IMR-90 (cell line): ENCODE measurements around the gene NSUN7. TPM values are rescaled to one million over a fixed set of nuclear protein-coding genes. Genes with fewer than 3 reads are reported as not detected.
A peak's percentile ranks its signal among the peaks of the same experiment; 100 is the strongest.

Experiments used
- ATAC-seq: fragments of 200-7000 bp; cut with Tn5 transposase; 2 replicates; pipeline ENCODE4 v1.9.1; 2020; ENCODE audit warnings: low read depth, mild to moderate bottlenecking, moderate library complexity
- BruUV-seq: library from RNA; stranded (reverse); fragments of 400-500 nt; replicated peaks from 2 replicates; lab custom pipeline; 2021; lab: Mats Ljungman, UMichigan
- CTCF ChIA-PET: fragments of 300-600 bp; formaldehyde crosslinking; extraction: SDS; loops from one replicate; lab custom pipeline; 2021; ENCODE audit warnings: antibody characterized with exemption; lab: Yijun Ruan, JAX
- POLR2A ChIA-PET: fragments of 300-600 bp; sonication (Branson Sonifier 250); formaldehyde crosslinking; loops from one replicate; lab custom pipeline; 2022; ENCODE audit warnings: antibody characterized with exemption; ENCODE audit not compliant: unreplicated experiment; lab: Charles Lee
- DNase-seq: peaks from one replicate; pipeline ENCODE4 v3.0.0; 2013
- H2AFZ ChIP-seq: replicated peaks from 2 replicates; pipeline ENCODE3; 2013; ENCODE audit warnings: low read length, mild to moderate bottlenecking; ENCODE audit not compliant: poor library complexity
- H2AK5ac ChIP-seq: 2 replicates; pipeline ENCODE4 v1.6.1; 2013; ENCODE audit warnings: low read depth, low read length, inconsistent platforms
- H2AK9ac ChIP-seq: replicated peaks from 2 replicates; pipeline ENCODE3; 2013; ENCODE audit warnings: mild to moderate bottlenecking, low read depth, low read length, moderate library complexity; ENCODE audit not compliant: poor library complexity
- H2BK120ac ChIP-seq: 2 replicates; pipeline ENCODE4 v1.6.1; 2013; ENCODE audit warnings: low read depth, low read length, inconsistent platforms
- H2BK15ac ChIP-seq: 3 replicates; pipeline ENCODE4 v1.6.1; 2013; ENCODE audit warnings: low read depth, low read length, inconsistent platforms
- H2BK20ac ChIP-seq: 2 replicates; pipeline ENCODE4 v1.6.1; 2013; ENCODE audit warnings: low read depth, mild to moderate bottlenecking, inconsistent platforms, low read length, moderate library complexity
- H2BK5ac ChIP-seq: 2 replicates; pipeline ENCODE4 v1.6.1; 2013; ENCODE audit warnings: mild to moderate bottlenecking, low read depth, low read length, inconsistent platforms; ENCODE audit not compliant: poor library complexity, severe bottlenecking
- H3K14ac ChIP-seq: replicated peaks from 2 replicates; pipeline ENCODE4 v1.6.1; 2013; ENCODE audit warnings: low read depth, low read length, inconsistent platforms
- H3K18ac ChIP-seq: 2 replicates; pipeline ENCODE4 v1.6.1; 2013; ENCODE audit warnings: low read depth, low read length, control low read depth
- H3K23ac ChIP-seq: 2 replicates; pipeline ENCODE4 v1.6.1; 2013; ENCODE audit warnings: low read depth, low read length, inconsistent platforms
- H3K27ac ChIP-seq: 2 replicates; pipeline ENCODE4 v1.5.1; 2013; ENCODE audit warnings: mild to moderate bottlenecking, control low read depth, low read length; ENCODE audit not compliant: insufficient read depth
- H3K27me3 ChIP-seq: 2 replicates; pipeline ENCODE4 v1.6.1; 2013; ENCODE audit warnings: low read length; ENCODE audit not compliant: control insufficient read depth, insufficient read depth
- H3K36me3 ChIP-seq: 2 replicates; pipeline ENCODE4 v1.6.1; 2013; ENCODE audit warnings: low read length, mixed read lengths; ENCODE audit not compliant: control insufficient read depth, insufficient read depth
- H3K4ac ChIP-seq: 2 replicates; pipeline ENCODE4 v1.6.1; 2013; ENCODE audit warnings: low read depth, low read length, inconsistent platforms
- H3K4me1 ChIP-seq: 2 replicates; pipeline ENCODE4 v1.6.1; 2013; ENCODE audit warnings: low read length, mixed read lengths; ENCODE audit not compliant: control insufficient read depth, insufficient read depth
- H3K4me2 ChIP-seq: 2 replicates; pipeline ENCODE4 v1.6.1; 2013; ENCODE audit warnings: low read depth, mild to moderate bottlenecking, control low read depth, low read length, moderate library complexity
- H3K4me3 ChIP-seq: 2 replicates; pipeline ENCODE4 v1.5.1; 2013; ENCODE audit warnings: low read depth, mild to moderate bottlenecking, control low read depth, low read length, moderate library complexity; ENCODE audit not compliant: insufficient read depth
- H3K56ac ChIP-seq: 2 replicates; pipeline ENCODE4 v1.6.1; 2013; ENCODE audit warnings: low read length, inconsistent platforms; ENCODE audit not compliant: insufficient read depth; ENCODE audit errors: extremely low read depth
- H3K79me1 ChIP-seq, 2 experiments: 2 replicates each; pipeline ENCODE4 v1.6.1; 2013; ENCODE audit warnings: low read length in 2 of 2, inconsistent platforms in 1 of 2, low read depth in 1 of 2
- H3K9ac ChIP-seq: 2 replicates; pipeline ENCODE4 v1.6.1; 2013; ENCODE audit warnings: low read depth, low read length, control low read depth
- H3K9me1 ChIP-seq: 2 replicates; pipeline ENCODE4 v1.6.1; 2013; ENCODE audit warnings: low read length, inconsistent platforms; ENCODE audit not compliant: insufficient read depth
- H3K9me3 ChIP-seq: 2 replicates; pipeline ENCODE4 v1.6.1; 2013; ENCODE audit warnings: low read length; ENCODE audit not compliant: control insufficient read depth, insufficient read depth
- H4K20me1 ChIP-seq: 2 replicates; pipeline ENCODE4 v1.6.1; 2013; ENCODE audit warnings: low read length, inconsistent platforms; ENCODE audit not compliant: insufficient read depth
- H4K5ac ChIP-seq: 2 replicates; pipeline ENCODE4 v1.6.1; 2013; ENCODE audit warnings: mild to moderate bottlenecking, low read depth, low read length, control low read depth
- H4K8ac ChIP-seq, 2 experiments: 2 replicates each; pipeline ENCODE4 v1.6.1; 2013; ENCODE audit warnings: low read depth in 2 of 2, low read length in 2 of 2, control low read depth in 1 of 2, inconsistent platforms in 1 of 2
- H4K91ac ChIP-seq: 2 replicates; pipeline ENCODE4 v1.6.1; 2013; ENCODE audit warnings: low read depth, low read length, inconsistent platforms; ENCODE audit not compliant: insufficient read depth
- BHLHE40 ChIP-seq: fragments of 150-350 bp; IDR thresholded peaks from 2 replicates; pipeline ENCODE4 v1.6.1; 2016; ENCODE audit warnings: mild to moderate bottlenecking, low read depth, low read length
- CHD1 ChIP-seq: IDR thresholded peaks from 2 replicates; pipeline ENCODE4 v1.6.1; 2012; ENCODE audit warnings: low read depth, low read length, improper control_type of control experiment
- CTCF ChIP-seq: conservative IDR thresholded peaks from 2 replicates; pipeline ENCODE4 v1.5.1; 2012; ENCODE audit warnings: mild to moderate bottlenecking, low read depth, low read length, improper control_type of control experiment
- ELK1 ChIP-seq: fragments of 150-350 bp; IDR thresholded peaks from 2 replicates; pipeline ENCODE4 v1.6.1; 2016; ENCODE audit warnings: low read depth, mild to moderate bottlenecking, low read length, moderate library complexity, borderline replicate concordance
- FOS ChIP-seq: fragments of 150-350 bp; IDR thresholded peaks from 2 replicates; pipeline ENCODE4 v1.6.1; 2016; ENCODE audit warnings: low read depth, low read length
- MAFK ChIP-seq: IDR thresholded peaks from 2 replicates; pipeline ENCODE4 v1.6.1; 2012; ENCODE audit warnings: low read depth, low read length, improper control_type of control experiment
- MAZ ChIP-seq: IDR thresholded peaks from 2 replicates; pipeline ENCODE4 v1.6.1; 2012; ENCODE audit warnings: low read depth, mild to moderate bottlenecking, low read length, improper control_type of control experiment, moderate library complexity, borderline replicate concordance
- MXI1 ChIP-seq: IDR thresholded peaks from 2 replicates; pipeline ENCODE4 v1.6.1; 2012; ENCODE audit warnings: low read depth, mild to moderate bottlenecking, low read length, moderate library complexity, borderline replicate concordance
- NFE2L2 ChIP-seq: fragments of 150-350 bp; IDR thresholded peaks from 2 replicates; pipeline ENCODE4 v1.6.1; 2016; ENCODE audit warnings: low read depth, mild to moderate bottlenecking, low read length
- RAD21 ChIP-seq: IDR thresholded peaks from 2 replicates; pipeline ENCODE4 v1.6.1; 2012; ENCODE audit warnings: low read length, improper control_type of control experiment
- RCOR1 ChIP-seq: IDR thresholded peaks from 2 replicates; pipeline ENCODE4 v1.6.1; 2012; ENCODE audit warnings: mild to moderate bottlenecking, low read length, improper control_type of control experiment; ENCODE audit not compliant: insufficient replicate concordance
- RFX5 ChIP-seq: IDR thresholded peaks from 2 replicates; pipeline ENCODE4 v1.8.0; 2012; ENCODE audit warnings: low read depth, mild to moderate bottlenecking, low read length, moderate library complexity
- SMC3 ChIP-seq: fragments of 150-350 bp; IDR thresholded peaks from 2 replicates; pipeline ENCODE4 v1.6.1; 2016; ENCODE audit warnings: low read depth, mild to moderate bottlenecking, antibody characterized with exemption, low read length, moderate library complexity
- USF2 ChIP-seq: fragments of 150-350 bp; IDR thresholded peaks from 2 replicates; pipeline ENCODE4 v1.6.1; 2017; ENCODE audit warnings: mild to moderate bottlenecking, antibody characterized with exemption, low read length, low read depth
- WGBS, 2 experiments: methylation state at CpG; one replicate each; pipeline versions ENCODE4 v1.1.5 to v1.1.7; 2013; ENCODE audit warnings: missing lambda C conversion rate in 2 of 2; ENCODE audit not compliant: insufficient read length in 1 of 2; ENCODE audit errors: extremely low coverage in 2 of 2; 5-methylcytosine and 5-hydroxymethylcytosine counted together
- dilution Hi-C: fragments of 300-500 bp; cut with HindIII; formaldehyde crosslinking; loops from one replicate; pipeline ENCODE4 v1.14.3; 2018; ENCODE audit warnings: low sequenced_read_pairs; ENCODE audit not compliant: unreplicated experiment
- in situ Hi-C: fragments of 300-500 bp; cut with MboI; formaldehyde crosslinking; loops from 3 replicates; pipeline ENCODE4 v1.14.3; 2019; ENCODE audit warnings: low sequenced_read_pairs, inconsistent platforms, mixed read lengths
- intact Hi-C: fragments of 100-400 bp; cut with micrococcal nuclease; formaldehyde crosslinking; loops from 2 replicates; pipeline ENCODE4 v1.10.0; 2022
- polyA plus RNA-seq, 3 experiments: library from polyadenylated mRNA; depleted of rRNA; stranded (reverse); fragments of >200 nt; gene quantifications; 2 replicates each; pipeline ENCODE4 v1.2.3, GENCODE V29; 2012; ENCODE audit warnings: low replicate concordance in 1 of 3
- total RNA-seq: library from RNA; depleted of rRNA; stranded (reverse); fragments of >200 nt; gene quantifications from 2 replicates; pipeline ENCODE4 v1.2.3, GENCODE V29; 2012

NSUN7 gene
- total and polyA plus RNA-seq, 2 of the 4 experiments (the other 2 are of a cell fraction), result not detected

GRCh38 chr4:40722576-40723161 lies 27.1 kb upstream of the NSUN7 start:
- BruUV-seq, result no TSS peak

More at GRCh38 chr4:40722576-40723161, 27.1 kb upstream of the NSUN7 start:
- Histone ChIP-seq H2AK9ac (peak overlapping the region; percentile 45), H2BK20ac (no peak overlapping the region), H3K56ac (no peak overlapping the region), H3K9me1 (no peaks in the 10 kb centered on the region), H3K9me3 (no peaks in the 10 kb centered on the region), H4K8ac (no peak overlapping the region), H3K4me1 (peaks cover 2% of the 10 kb centered on the region; the same call in 1 of the 2 replicates), H3K4ac (no peak overlapping the region), H2AK5ac (no peak overlapping the region), H2AFZ (no peak overlapping the region), H2BK5ac (no peak overlapping the region), H3K27me3 (peaks cover 4% of the 10 kb centered on the region; the same call in 1 of the 2 replicates), H2BK15ac (no peak overlapping the region), H4K20me1 (no peaks in the 10 kb centered on the region), H3K23ac (no peak overlapping the region), H4K91ac (no peak overlapping the region), H3K9ac (no peak overlapping the region), H3K4me2 (no peak overlapping the region), H3K36me3 (no peaks in the 10 kb centered on the region), H3K14ac (peak overlapping the region; percentile 63), H4K5ac (no peak overlapping the region), H3K4me3 (no peak overlapping the region), H3K27ac (no peak overlapping the region), H3K18ac (no peak overlapping the region), H3K79me1 (no peaks in the 10 kb centered on the region), H2BK120ac (no peak overlapping the region)
- intact Hi-C loops, result no loop called here
- ChIA-PET CTCF (no interaction called here), POLR2A (no interaction called here)
- DNase-seq (no peak), ATAC-seq (no peak)
- dilution Hi-C loops, result no loop called here
- 33% methylated on average over 4 of the region's 5 CpGs; no CpG with 5 or more reads in 1 of the 2 experiments for WGBS, 2 experiments
- no peak for TF ChIP-seq SMC3
- TF ChIP-seq CTCF, result no peak
- TF ChIP-seq RAD21, result no peak
- no peak for TF ChIP-seq FOS
- TF ChIP-seq MXI1, result no peak
- TF ChIP-seq MAZ, result no peak
- no peak for TF ChIP-seq USF2
- TF ChIP-seq RCOR1, result no peak
- no peak for TF ChIP-seq BHLHE40
- no peak for TF ChIP-seq MAFK
- no peak for TF ChIP-seq NFE2L2
- no peak for TF ChIP-seq RFX5
- TF ChIP-seq CHD1, result no peak
- no peak for TF ChIP-seq ELK1
- in situ Hi-C loops, result loop anchor here (25.0 kb wide), 1 partner anchor 90 kb away; no protein-coding TSS in a partner anchor
